IMR-90 (cell line): ENCODE data around the gene ME2. TPM values are rescaled to one million over a fixed set of nuclear protein-coding genes. Genes with fewer than 3 reads are reported as not detected.

Experiments
- ATAC-seq: fragments of 200-7000 bp; cut with Tn5 transposase; 2 replicates; pipeline ENCODE4 v1.9.1; 2020; ENCODE audit warnings: low read depth, mild to moderate bottlenecking, moderate library complexity
- BruUV-seq: library from RNA; stranded (reverse); fragments of 400-500 nt; replicated peaks from 2 replicates; lab custom pipeline; 2021; lab: Mats Ljungman, UMichigan
- CTCF ChIA-PET: fragments of 300-600 bp; formaldehyde crosslinking; extraction: SDS; loops from one replicate; lab custom pipeline; 2021; ENCODE audit warnings: antibody characterized with exemption; lab: Yijun Ruan, JAX
- POLR2A ChIA-PET: fragments of 300-600 bp; sonication (Branson Sonifier 250); formaldehyde crosslinking; loops from one replicate; lab custom pipeline; 2022; ENCODE audit warnings: antibody characterized with exemption; ENCODE audit not compliant: unreplicated experiment; lab: Charles Lee
- DNase-seq: peaks from one replicate; pipeline ENCODE4 v3.0.0; 2013
- H2AFZ ChIP-seq: replicated peaks from 2 replicates; pipeline ENCODE3; 2013; ENCODE audit warnings: low read length, mild to moderate bottlenecking; ENCODE audit not compliant: poor library complexity
- H2AK5ac ChIP-seq: 2 replicates; pipeline ENCODE4 v1.6.1; 2013; ENCODE audit warnings: low read depth, low read length, inconsistent platforms
- H2AK9ac ChIP-seq: replicated peaks from 2 replicates; pipeline ENCODE3; 2013; ENCODE audit warnings: mild to moderate bottlenecking, low read depth, low read length, moderate library complexity; ENCODE audit not compliant: poor library complexity
- H2BK120ac ChIP-seq: 2 replicates; pipeline ENCODE4 v1.6.1; 2013; ENCODE audit warnings: low read depth, low read length, inconsistent platforms
- H2BK15ac ChIP-seq: 3 replicates; pipeline ENCODE4 v1.6.1; 2013; ENCODE audit warnings: low read depth, low read length, inconsistent platforms
- H2BK20ac ChIP-seq: 2 replicates; pipeline ENCODE4 v1.6.1; 2013; ENCODE audit warnings: low read depth, mild to moderate bottlenecking, inconsistent platforms, low read length, moderate library complexity
- H2BK5ac ChIP-seq: 2 replicates; pipeline ENCODE4 v1.6.1; 2013; ENCODE audit warnings: mild to moderate bottlenecking, low read depth, low read length, inconsistent platforms; ENCODE audit not compliant: poor library complexity, severe bottlenecking
- H3K14ac ChIP-seq: replicated peaks from 2 replicates; pipeline ENCODE4 v1.6.1; 2013; ENCODE audit warnings: low read depth, low read length, inconsistent platforms
- H3K18ac ChIP-seq: 2 replicates; pipeline ENCODE4 v1.6.1; 2013; ENCODE audit warnings: low read depth, low read length, control low read depth
- H3K23ac ChIP-seq: 2 replicates; pipeline ENCODE4 v1.6.1; 2013; ENCODE audit warnings: low read depth, low read length, inconsistent platforms
- H3K27ac ChIP-seq: 2 replicates; pipeline ENCODE4 v1.5.1; 2013; ENCODE audit warnings: mild to moderate bottlenecking, control low read depth, low read length; ENCODE audit not compliant: insufficient read depth
- H3K27me3 ChIP-seq: 2 replicates; pipeline ENCODE4 v1.6.1; 2013; ENCODE audit warnings: low read length; ENCODE audit not compliant: control insufficient read depth, insufficient read depth
- H3K36me3 ChIP-seq: 2 replicates; pipeline ENCODE4 v1.6.1; 2013; ENCODE audit warnings: low read length, mixed read lengths; ENCODE audit not compliant: control insufficient read depth, insufficient read depth
- H3K4ac ChIP-seq: 2 replicates; pipeline ENCODE4 v1.6.1; 2013; ENCODE audit warnings: low read depth, low read length, inconsistent platforms
- H3K4me1 ChIP-seq: 2 replicates; pipeline ENCODE4 v1.6.1; 2013; ENCODE audit warnings: low read length, mixed read lengths; ENCODE audit not compliant: control insufficient read depth, insufficient read depth
- H3K4me2 ChIP-seq: 2 replicates; pipeline ENCODE4 v1.6.1; 2013; ENCODE audit warnings: low read depth, mild to moderate bottlenecking, control low read depth, low read length, moderate library complexity
- H3K4me3 ChIP-seq: 2 replicates; pipeline ENCODE4 v1.5.1; 2013; ENCODE audit warnings: low read depth, mild to moderate bottlenecking, control low read depth, low read length, moderate library complexity; ENCODE audit not compliant: insufficient read depth
- H3K56ac ChIP-seq: 2 replicates; pipeline ENCODE4 v1.6.1; 2013; ENCODE audit warnings: low read length, inconsistent platforms; ENCODE audit not compliant: insufficient read depth; ENCODE audit errors: extremely low read depth
- H3K79me1 ChIP-seq, 2 experiments: 2 replicates each; pipeline ENCODE4 v1.6.1; 2013; ENCODE audit warnings: low read length in 2 of 2, inconsistent platforms in 1 of 2, low read depth in 1 of 2
- H3K9ac ChIP-seq: 2 replicates; pipeline ENCODE4 v1.6.1; 2013; ENCODE audit warnings: low read depth, low read length, control low read depth
- H3K9me1 ChIP-seq: 2 replicates; pipeline ENCODE4 v1.6.1; 2013; ENCODE audit warnings: low read length, inconsistent platforms; ENCODE audit not compliant: insufficient read depth
- H3K9me3 ChIP-seq: 2 replicates; pipeline ENCODE4 v1.6.1; 2013; ENCODE audit warnings: low read length; ENCODE audit not compliant: control insufficient read depth, insufficient read depth
- H4K20me1 ChIP-seq: 2 replicates; pipeline ENCODE4 v1.6.1; 2013; ENCODE audit warnings: low read length, inconsistent platforms; ENCODE audit not compliant: insufficient read depth
- H4K5ac ChIP-seq: 2 replicates; pipeline ENCODE4 v1.6.1; 2013; ENCODE audit warnings: mild to moderate bottlenecking, low read depth, low read length, control low read depth
- H4K8ac ChIP-seq, 2 experiments: 2 replicates each; pipeline ENCODE4 v1.6.1; 2013; ENCODE audit warnings: low read depth in 2 of 2, low read length in 2 of 2, control low read depth in 1 of 2, inconsistent platforms in 1 of 2
- H4K91ac ChIP-seq: 2 replicates; pipeline ENCODE4 v1.6.1; 2013; ENCODE audit warnings: low read depth, low read length, inconsistent platforms; ENCODE audit not compliant: insufficient read depth
- CTCF ChIP-seq: conservative IDR thresholded peaks from 2 replicates; pipeline ENCODE4 v1.5.1; 2012; ENCODE audit warnings: mild to moderate bottlenecking, low read depth, low read length, improper control_type of control experiment
- RFX5 ChIP-seq: IDR thresholded peaks from 2 replicates; pipeline ENCODE4 v1.8.0; 2012; ENCODE audit warnings: low read depth, mild to moderate bottlenecking, low read length, moderate library complexity
- WGBS, 2 experiments: methylation state at CpG; one replicate each; pipeline versions ENCODE4 v1.1.5 to v1.1.7; 2013; ENCODE audit warnings: missing lambda C conversion rate in 2 of 2; ENCODE audit not compliant: insufficient read length in 1 of 2; ENCODE audit errors: extremely low coverage in 2 of 2; 5-methylcytosine and 5-hydroxymethylcytosine counted together
- dilution Hi-C: fragments of 300-500 bp; cut with HindIII; formaldehyde crosslinking; loops from one replicate; pipeline ENCODE4 v1.14.3; 2018; ENCODE audit warnings: low sequenced_read_pairs; ENCODE audit not compliant: unreplicated experiment
- in situ Hi-C: fragments of 300-500 bp; cut with MboI; formaldehyde crosslinking; loops from 3 replicates; pipeline ENCODE4 v1.14.3; 2019; ENCODE audit warnings: low sequenced_read_pairs, inconsistent platforms, mixed read lengths
- intact Hi-C: fragments of 100-400 bp; cut with micrococcal nuclease; formaldehyde crosslinking; loops from 2 replicates; pipeline ENCODE4 v1.10.0; 2022
- polyA plus RNA-seq, 3 experiments: library from polyadenylated mRNA; depleted of rRNA; stranded (reverse); fragments of >200 nt; gene quantifications; 2 replicates each; pipeline ENCODE4 v1.2.3, GENCODE V29; 2012; ENCODE audit warnings: low replicate concordance in 1 of 3
- total RNA-seq: library from RNA; depleted of rRNA; stranded (reverse); fragments of >200 nt; gene quantifications from 2 replicates; pipeline ENCODE4 v1.2.3, GENCODE V29; 2012

The ME2 gene
- total and polyA plus RNA-seq, 2 of the 4 experiments (the other 2 are of a cell fraction): 29.7 to 32.6 TPM

GRCh38 chr18:50839996-50840395 is 38.9 kb upstream of the ME2 start:
- H4K20me1 ChIP-seq: no peaks in the 10 kb centered on the region
- intact Hi-C loops: no loop called here
- no peak for ATAC-seq

More at GRCh38 chr18:50839996-50840395, 38.9 kb upstream of the ME2 start:
- Histone ChIP-seq H3K14ac (no peak overlapping the region), H4K91ac (no peak overlapping the region), H2BK15ac (no peak overlapping the region), H3K9me3 (no peaks in the 10 kb centered on the region), H3K27me3 (peaks cover 3% of the 10 kb centered on the region), H3K4me2 (no peak overlapping the region), H3K36me3 (no peaks in the 10 kb centered on the region), H3K4me3 (no peak overlapping the region), H3K4ac (no peak overlapping the region), H3K56ac (no peak overlapping the region), H3K18ac (no peak overlapping the region), H3K9ac (no peak overlapping the region), H4K5ac (no peak overlapping the region), H4K8ac (no peak overlapping the region), H3K27ac (no peak overlapping the region), H3K23ac (no peak overlapping the region), H2BK5ac (no peak overlapping the region), H2AFZ (no peak overlapping the region), H2BK20ac (no peak overlapping the region), H3K4me1 (no peaks in the 10 kb centered on the region), H2BK120ac (no peak overlapping the region), H3K79me1 (no peaks in the 10 kb centered on the region), H2AK5ac (no peak overlapping the region), H2AK9ac (no peak overlapping the region), H3K9me1 (no peaks in the 10 kb centered on the region)
- ChIA-PET POLR2A (no interaction called here), CTCF (no interaction called here)
- 50% methylated on average over 1 of the region's 3 CpGs; no CpG with 5 or more reads in 1 of the 2 experiments for WGBS, 2 experiments
- no peak for TF ChIP-seq CTCF
- TF ChIP-seq RFX5: no peak
- BruUV-seq: no TSS peak
- no peak for DNase-seq
- in situ Hi-C loops (no loop called here), dilution Hi-C loops (no loop called here)
